ENCODE results near the gene CCDC121. TPM values are rescaled to one million over a fixed set of nuclear protein-coding genes. Genes with fewer than 3 reads are reported as not detected.
"Not testable (repeated sequence)": the region's sequence is repeated elsewhere in the genome, so short reads cannot be mapped to it uniquely, and the experiment has no call there.

The CCDC121 gene
- total RNA-seq, 1 donor from 2014 or later, result 9.2 TPM

GRCh38 chr2:27638037-27638637, 9.3 kb upstream of the CCDC121 start:
- Histone ChIP-seq H3F3A (ENCODE audit: low read depth) (no peaks in the 10 kb centered on the region), H4K20me1 (ENCODE audit: low read depth) (peaks cover 3% of the 10 kb centered on the region), H3K27me3 (no peaks in the 10 kb centered on the region), H3K27ac (no peak overlapping the region), H2AFZ (replicated peaks) (no peak overlapping the region), H3K9ac (no peak overlapping the region), H3K9me3 (ENCODE audit: low read depth) (no peaks in the 10 kb centered on the region), H3K4me1 (no peaks in the 10 kb centered on the region), H3K4me2 (no peak overlapping the region), H3K79me2 (ENCODE audit: low read depth) (no peaks in the 10 kb centered on the region), H3K4me3 (no peak overlapping the region), H3K36me3 (peaks cover 12% of the 10 kb centered on the region)
- Mint-ChIP-seq H3K27me3 (ENCODE audit: insufficient read depth, low read depth) (no peaks in the 10 kb centered on the region), H3K36me3 (peaks cover 14% of the 10 kb centered on the region), H3K27ac (no peak overlapping the region), H3K4me1 (no peaks in the 10 kb centered on the region), H3K9me3 (no peaks in the 10 kb centered on the region), H3K4me3 (no peak overlapping the region)
- TF ChIP-seq EZH2phosphoT487 (IDR thresholded peaks at IDR 0.05) (no peak), EZH2 (IDR thresholded peaks at IDR 0.05) (no peak)
- TF ChIP-seq, protein P1, sequence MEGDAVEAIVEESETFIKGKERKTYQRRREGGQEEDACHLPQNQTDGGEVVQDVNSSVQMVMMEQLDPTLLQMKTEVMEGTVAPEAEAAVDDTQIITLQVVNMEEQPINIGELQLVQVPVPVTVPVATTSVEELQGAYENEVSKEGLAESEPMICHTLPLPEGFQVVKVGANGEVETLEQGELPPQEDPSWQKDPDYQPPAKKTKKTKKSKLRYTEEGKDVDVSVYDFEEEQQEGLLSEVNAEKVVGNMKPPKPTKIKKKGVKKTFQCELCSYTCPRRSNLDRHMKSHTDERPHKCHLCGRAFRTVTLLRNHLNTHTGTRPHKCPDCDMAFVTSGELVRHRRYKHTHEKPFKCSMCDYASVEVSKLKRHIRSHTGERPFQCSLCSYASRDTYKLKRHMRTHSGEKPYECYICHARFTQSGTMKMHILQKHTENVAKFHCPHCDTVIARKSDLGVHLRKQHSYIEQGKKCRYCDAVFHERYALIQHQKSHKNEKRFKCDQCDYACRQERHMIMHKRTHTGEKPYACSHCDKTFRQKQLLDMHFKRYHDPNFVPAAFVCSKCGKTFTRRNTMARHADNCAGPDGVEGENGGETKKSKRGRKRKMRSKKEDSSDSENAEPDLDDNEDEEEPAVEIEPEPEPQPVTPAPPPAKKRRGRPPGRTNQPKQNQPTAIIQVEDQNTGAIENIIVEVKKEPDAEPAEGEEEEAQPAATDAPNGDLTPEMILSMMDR (IDR thresholded peaks at IDR 0.05), result no peak
- no peak for DNase-seq (ENCODE audit: low spot score)

DNA sequence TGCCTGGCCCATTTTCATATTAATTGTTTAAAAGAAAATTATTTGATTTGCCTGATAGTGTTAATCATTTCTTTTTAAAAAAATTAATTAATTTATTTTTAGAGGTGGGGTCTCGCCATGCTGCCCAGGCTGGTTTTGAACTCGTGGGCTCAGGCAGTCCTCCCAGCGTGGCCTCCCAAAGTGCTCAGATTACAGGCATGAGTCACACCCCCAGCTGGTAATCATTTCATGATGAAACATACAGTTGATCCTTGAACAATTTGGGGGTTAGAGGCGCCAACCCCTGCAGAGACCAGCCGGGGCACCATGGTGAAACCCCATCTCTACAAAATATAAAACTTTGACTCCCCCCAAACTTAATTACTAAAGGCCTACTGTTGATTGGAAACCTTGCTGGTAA, 8.0 kb upstream of the CCDC121 start:
- Histone ChIP-seq H3K79me2 (ENCODE audit: low read depth) (no peaks in the 10 kb centered on the region), H3K4me2 (no peak overlapping the region), H3K9me3 (ENCODE audit: low read depth) (no peaks in the 10 kb centered on the region), H3K36me3 (peaks cover 12% of the 10 kb centered on the region), H3K9ac (no peak overlapping the region), H3K27ac (no peak overlapping the region), H3K4me1 (no peaks in the 10 kb centered on the region), H3K27me3 (no peaks in the 10 kb centered on the region), H4K20me1 (ENCODE audit: low read depth) (peaks cover 3% of the 10 kb centered on the region), H3F3A (ENCODE audit: low read depth) (no peaks in the 10 kb centered on the region), H2AFZ (replicated peaks) (no peak overlapping the region), H3K4me3 (no peak overlapping the region)
- Mint-ChIP-seq H3K36me3 (peaks cover 22% of the 10 kb centered on the region), H3K4me1 (no peaks in the 10 kb centered on the region), H3K27ac (no peak overlapping the region), H3K9me3 (no peaks in the 10 kb centered on the region), H3K4me3 (no peak overlapping the region), H3K27me3 (ENCODE audit: insufficient read depth, low read depth) (no peaks in the 10 kb centered on the region)
- no peak for DNase-seq (ENCODE audit: low spot score)
- TF ChIP-seq, protein P1 (IDR thresholded peaks at IDR 0.05), result no peak
- TF ChIP-seq EZH2 (IDR thresholded peaks at IDR 0.05) (no peak), EZH2phosphoT487 (IDR thresholded peaks at IDR 0.05) (no peak)

- H2AFZ ChIP-seq (replicated peaks), result no peak overlapping the region
- no peaks in the 10 kb centered on the region for H3F3A ChIP-seq (ENCODE audit: low read depth)
- TF ChIP-seq, protein P1 (IDR thresholded peaks at IDR 0.05), result no peak
- TF ChIP-seq EZH2phosphoT487 (IDR thresholded peaks at IDR 0.05), result no peak
- TF ChIP-seq EZH2 (IDR thresholded peaks at IDR 0.05), result no peak
- no peak overlapping the region for H3K4me3 Mint-ChIP-seq
- H3K36me3 Mint-ChIP-seq, result peaks cover 21% of the 10 kb centered on the region
- no peak overlapping the region for H3K4me3 ChIP-seq
- DNase-seq (ENCODE audit: low spot score), result no peak
- no peaks in the 10 kb centered on the region for H3K27me3 Mint-ChIP-seq (ENCODE audit: insufficient read depth, low read depth)
- H3K36me3 ChIP-seq, result no peaks in the 10 kb centered on the region
- no peak overlapping the region for H3K9ac ChIP-seq
- H3K4me1 Mint-ChIP-seq, result no peaks in the 10 kb centered on the region
- H3K4me1 ChIP-seq, result no peaks in the 10 kb centered on the region
- H3K9me3 ChIP-seq (ENCODE audit: low read depth), result no peaks in the 10 kb centered on the region
- no peaks in the 10 kb centered on the region for H3K27me3 ChIP-seq
- no peaks in the 10 kb centered on the region for H3K9me3 Mint-ChIP-seq
- H3K79me2 ChIP-seq (ENCODE audit: low read depth), result peaks cover 9% of the 10 kb centered on the region
- no peak overlapping the region for H3K27ac ChIP-seq
- no peak overlapping the region for H3K4me2 ChIP-seq
- no peak overlapping the region for H3K27ac Mint-ChIP-seq
- H4K20me1 ChIP-seq (ENCODE audit: low read depth), result no peaks in the 10 kb centered on the region
These were observed 5.5 kb upstream of the CCDC121 start for GRCh38 chr2:27634291-27634690.

GRCh38 chr2:27630257-27630656, 1.4 kb upstream of the CCDC121 start:
- H2AFZ ChIP-seq (replicated peaks); H3K9me3 Mint-ChIP-seq; H3K27me3 ChIP-seq; H3K4me3 Mint-ChIP-seq; H3K4me1 Mint-ChIP-seq; H3K27ac Mint-ChIP-seq; H3K9ac ChIP-seq; H3K27me3 Mint-ChIP-seq (ENCODE audit: insufficient read depth, low read depth); H3F3A ChIP-seq (ENCODE audit: low read depth); H3K27ac ChIP-seq; H4K20me1 ChIP-seq (ENCODE audit: low read depth); H3K4me3 ChIP-seq; DNase-seq (ENCODE audit: low spot score); H3K4me1 ChIP-seq; H3K36me3 ChIP-seq; H3K9me3 ChIP-seq (ENCODE audit: low read depth): not testable (repeated sequence)
- peak overlapping the region; percentile 87 for H3K4me2 ChIP-seq
- H3K79me2 ChIP-seq (ENCODE audit: low read depth), result peaks cover 10% of the 10 kb centered on the region
- peaks cover 15% of the 10 kb centered on the region for H3K36me3 Mint-ChIP-seq
